ENCODE results near the gene MCRIP1. TPM values are rescaled to one million over a fixed set of nuclear protein-coding genes. Genes with fewer than 3 reads are reported as not detected.

MCRIP1 gene
- total RNA-seq, 4 donors from 2014 or later, result 8.3 to 36.2 (median 25.2) TPM

DNA sequence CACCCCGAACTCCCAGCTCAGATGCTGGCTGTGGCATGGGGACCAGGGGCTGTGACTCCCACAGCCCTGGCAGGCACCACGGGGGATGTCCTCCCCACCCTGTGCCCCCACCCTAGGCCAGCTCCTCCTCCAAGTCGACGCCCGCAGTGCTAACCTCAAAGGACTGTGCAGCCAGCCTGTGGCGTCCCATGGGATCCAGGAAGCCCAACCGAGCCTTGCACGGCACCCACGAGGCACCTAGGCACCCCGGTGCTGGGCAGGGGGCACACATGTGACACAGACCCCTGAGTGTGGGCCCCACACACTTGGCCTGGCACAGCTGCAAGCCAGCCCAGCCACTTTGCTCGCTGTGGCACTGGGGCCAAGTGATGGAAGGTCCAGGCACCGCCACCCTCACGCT lies 25.3 kb downstream of the MCRIP1 start:
- peaks cover 0 to 15% of the 10 kb centered on the region in 2 donors for H3K4me1 ChIP-seq
- no peaks in the 10 kb centered on the region for H3K36me3 ChIP-seq
- no peaks in the 10 kb centered on the region for H3K9me3 ChIP-seq
- DNase-seq (no peak), ATAC-seq (no peak)
- H3K4me3 ChIP-seq, result no peak overlapping the region
- peaks cover 50 to 58% (median 52%) of the 10 kb centered on the region in 3 donors for H3K27me3 ChIP-seq
- TF ChIP-seq, protein P1, sequence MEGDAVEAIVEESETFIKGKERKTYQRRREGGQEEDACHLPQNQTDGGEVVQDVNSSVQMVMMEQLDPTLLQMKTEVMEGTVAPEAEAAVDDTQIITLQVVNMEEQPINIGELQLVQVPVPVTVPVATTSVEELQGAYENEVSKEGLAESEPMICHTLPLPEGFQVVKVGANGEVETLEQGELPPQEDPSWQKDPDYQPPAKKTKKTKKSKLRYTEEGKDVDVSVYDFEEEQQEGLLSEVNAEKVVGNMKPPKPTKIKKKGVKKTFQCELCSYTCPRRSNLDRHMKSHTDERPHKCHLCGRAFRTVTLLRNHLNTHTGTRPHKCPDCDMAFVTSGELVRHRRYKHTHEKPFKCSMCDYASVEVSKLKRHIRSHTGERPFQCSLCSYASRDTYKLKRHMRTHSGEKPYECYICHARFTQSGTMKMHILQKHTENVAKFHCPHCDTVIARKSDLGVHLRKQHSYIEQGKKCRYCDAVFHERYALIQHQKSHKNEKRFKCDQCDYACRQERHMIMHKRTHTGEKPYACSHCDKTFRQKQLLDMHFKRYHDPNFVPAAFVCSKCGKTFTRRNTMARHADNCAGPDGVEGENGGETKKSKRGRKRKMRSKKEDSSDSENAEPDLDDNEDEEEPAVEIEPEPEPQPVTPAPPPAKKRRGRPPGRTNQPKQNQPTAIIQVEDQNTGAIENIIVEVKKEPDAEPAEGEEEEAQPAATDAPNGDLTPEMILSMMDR (IDR thresholded peaks at IDR 0.05 in 4 of 5, conservative IDR thresholded peaks at IDR 0.05 in 1 of 5), result no peak
- TF ChIP-seq POLR2A (IDR thresholded peaks at IDR 0.05), result no peak
- H3K27ac ChIP-seq, result no peak overlapping the region
- in situ Hi-C loops (cut with MboI; ENCODE audit: low sequenced_read_pairs in 4 of 4), result no loop called here
- intact Hi-C loops (cut with DNase I; ENCODE audit: low total_unique reads), result no loop called here

DNA sequence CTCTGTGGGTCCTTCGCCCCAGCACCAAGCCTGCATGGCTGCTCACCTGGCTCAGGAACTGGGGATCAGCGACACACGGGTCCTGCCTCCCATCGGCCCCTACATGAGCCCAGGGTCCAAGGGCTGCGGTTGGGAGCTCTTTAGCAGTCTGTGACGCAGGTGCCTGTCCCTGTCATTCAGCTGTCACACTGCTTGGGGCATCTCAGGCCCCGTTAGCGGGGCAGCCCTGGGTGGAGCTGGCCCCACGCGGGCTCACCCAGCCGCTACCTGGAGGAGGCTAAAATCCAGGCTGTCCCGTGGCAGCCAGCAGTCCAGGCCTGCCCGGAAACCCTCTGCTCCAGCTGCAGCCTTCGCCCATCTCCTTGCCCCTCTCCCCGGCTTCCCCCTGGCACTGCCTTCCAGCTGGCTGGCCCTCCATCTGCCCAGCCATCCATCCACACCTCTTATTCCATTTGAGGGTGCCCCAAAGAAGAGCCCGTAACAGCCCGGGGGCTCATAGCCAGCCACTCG lies 25.8 kb downstream of the MCRIP1 start:
- no peak for TF ChIP-seq POLR2A (IDR thresholded peaks at IDR 0.05)
- TF ChIP-seq, protein P1 (IDR thresholded peaks at IDR 0.05 in 4 of 5, conservative IDR thresholded peaks at IDR 0.05 in 1 of 5), result no peak
- Histone ChIP-seq H3K9me3 (no peaks in the 10 kb centered on the region), H3K27me3 (peaks cover 56 to 64% (median 58%) of the 10 kb centered on the region in 3 donors), H3K27ac (no peak overlapping the region), H3K4me3 (no peak overlapping the region), H3K36me3 (no peaks in the 10 kb centered on the region), H3K4me1 (peaks cover 0 to 15% of the 10 kb centered on the region in 2 donors)
- in situ Hi-C loops (cut with MboI; ENCODE audit: low sequenced_read_pairs in 4 of 4), result no loop called here
- DNase-seq (no peak), ATAC-seq (no peak)
- intact Hi-C loops (cut with DNase I; ENCODE audit: low total_unique reads), result no loop called here

DNA sequence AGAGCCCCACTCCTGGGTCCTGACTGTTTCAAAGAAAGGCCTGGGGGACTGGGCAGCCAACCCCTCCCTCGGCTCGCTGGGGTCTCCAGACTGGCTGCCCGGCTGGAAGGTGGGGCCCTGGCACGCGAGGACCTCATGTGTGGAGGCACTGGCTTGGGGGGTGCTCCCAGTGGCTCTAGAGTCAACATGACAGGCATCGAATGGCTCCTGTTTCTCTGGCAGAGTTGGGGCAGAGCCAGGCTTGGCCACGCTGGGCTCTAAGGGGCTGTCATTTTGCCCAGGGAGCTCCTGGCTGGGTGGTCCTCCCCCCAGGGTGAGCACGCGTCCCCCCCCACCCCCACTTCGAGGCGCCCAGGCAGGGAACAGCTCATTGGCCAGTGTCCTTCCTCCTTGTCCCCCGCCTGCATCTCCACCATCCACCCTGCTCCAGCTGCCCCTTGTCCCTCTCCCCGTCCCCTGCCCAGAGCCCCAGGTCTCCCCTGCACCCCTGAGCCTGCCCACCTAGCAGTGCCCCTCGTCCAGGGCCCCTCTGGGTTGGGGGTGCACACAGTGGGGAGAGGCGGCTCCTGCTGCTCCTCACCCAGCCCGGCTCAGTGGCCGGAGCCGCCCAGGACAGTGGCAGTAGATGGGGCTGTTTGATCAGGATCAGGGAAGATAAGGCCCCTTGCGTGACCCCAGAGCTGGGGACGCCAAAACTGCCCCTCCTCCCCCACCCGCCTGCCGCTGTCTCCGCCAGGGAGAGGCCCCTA lies 26.5 kb downstream of the MCRIP1 start:
- in situ Hi-C loops (cut with MboI; ENCODE audit: low sequenced_read_pairs in 4 of 4) (no loop called here), intact Hi-C loops (cut with DNase I; ENCODE audit: low total_unique reads) (no loop called here)
- Histone ChIP-seq H3K9me3 (no peaks in the 10 kb centered on the region), H3K4me1 (peaks cover 0 to 15% of the 10 kb centered on the region in 2 donors), H3K27ac (no peak overlapping the region), H3K4me3 (no peak overlapping the region), H3K27me3 (peaks cover 60 to 70% (median 62%) of the 10 kb centered on the region in 3 donors), H3K36me3 (no peaks in the 10 kb centered on the region)
- no peak for DNase-seq
- no peak for ATAC-seq
- TF ChIP-seq, protein P1 (IDR thresholded peaks at IDR 0.05 in 4 of 5, conservative IDR thresholded peaks at IDR 0.05 in 1 of 5), result no peak
- TF ChIP-seq POLR2A (IDR thresholded peaks at IDR 0.05), result no peak

DNA sequence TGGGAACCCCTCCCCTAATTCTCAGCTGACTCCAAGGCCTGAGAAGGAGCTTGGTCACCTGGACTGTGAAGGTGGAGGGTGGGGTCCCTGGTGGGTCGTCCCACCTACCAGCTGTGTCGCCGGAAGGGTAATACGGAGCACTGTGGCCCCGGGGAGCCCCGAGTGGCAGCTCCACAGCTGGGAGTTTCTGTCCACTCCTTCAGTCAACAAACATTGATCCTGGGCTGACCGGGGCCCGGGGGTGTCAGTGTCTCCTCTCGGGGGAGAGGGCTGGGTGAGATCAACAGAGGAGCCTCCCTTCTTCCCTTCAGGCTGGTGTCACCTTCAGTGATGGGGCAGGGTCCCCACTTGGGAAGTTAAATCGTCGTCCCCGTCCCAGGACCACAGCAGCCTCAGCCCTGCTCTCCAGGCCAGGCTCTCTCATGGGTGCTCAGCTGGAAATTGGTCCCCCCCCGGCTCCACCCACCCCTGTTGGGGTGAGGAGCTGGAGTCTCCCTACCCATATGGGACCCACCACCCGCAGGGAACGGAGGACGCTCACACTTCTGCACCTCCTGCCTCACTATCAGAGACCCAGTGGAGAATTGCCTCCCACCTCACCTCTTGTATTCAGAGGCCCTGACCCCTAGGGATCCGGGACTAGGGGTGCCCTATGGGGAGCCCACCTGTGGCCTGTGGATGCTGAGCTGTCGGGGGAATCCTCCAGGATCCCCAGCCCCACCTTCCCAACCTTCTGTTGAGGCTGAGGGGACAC lies 27.2 kb downstream of the MCRIP1 start:
- Histone ChIP-seq H3K27me3 (peaks cover 57 to 77% (median 69%) of the 10 kb centered on the region in 3 donors), H3K36me3 (no peaks in the 10 kb centered on the region), H3K9me3 (no peaks in the 10 kb centered on the region), H3K4me1 (peaks cover 0 to 15% of the 10 kb centered on the region in 2 donors), H3K27ac (no peak overlapping the region), H3K4me3 (no peak overlapping the region)
- no peak for DNase-seq
- intact Hi-C loops (cut with DNase I; ENCODE audit: low total_unique reads) (no loop called here), in situ Hi-C loops (cut with MboI; ENCODE audit: low sequenced_read_pairs in 4 of 4) (no loop called here)
- no peak for ATAC-seq
- TF ChIP-seq POLR2A (IDR thresholded peaks at IDR 0.05), result no peak
- TF ChIP-seq, protein P1 (IDR thresholded peaks at IDR 0.05 in 4 of 5, conservative IDR thresholded peaks at IDR 0.05 in 1 of 5), result no peak
